Measurements from ENCODE around the gene PCDH9.

The PCDH9 gene

GRCh38 chr13:66745307-66745706 is 484.8 kb downstream of the PCDH9 start:
- Histone ChIP-seq H3K9ac (ENCODE audit: low read depth, low read length, poor library complexity, severe bottlenecking) (no peak overlapping the region), H3K79me2 (ENCODE audit: insufficient read depth, low read length) (no peaks in the 10 kb centered on the region), H3K4me3 (ENCODE audit: low read length, poor library complexity, severe bottlenecking) (no peak overlapping the region), H4K20me1 (ENCODE audit: insufficient read depth, low read length, poor library complexity, severe bottlenecking) (no peaks in the 10 kb centered on the region), H3K36me3 (ENCODE audit: insufficient read depth, low read length) (no peaks in the 10 kb centered on the region), H3K9me2 (replicated peaks; ENCODE audit: low read depth, low read length) (no peaks in the 10 kb centered on the region), H3F3A (ENCODE audit: low read depth) (no peaks in the 10 kb centered on the region), H3K27me3 (ENCODE audit: insufficient read depth, low read length, poor library complexity, severe bottlenecking) (no peaks in the 10 kb centered on the region), H3K4me2 (ENCODE audit: low read depth, low read length, poor library complexity, severe bottlenecking) (no peak overlapping the region), H2AFZ (ENCODE audit: low read length) (no peak overlapping the region), H3K4me1 (ENCODE audit: insufficient read depth, low read length, poor library complexity, severe bottlenecking) (no peaks in the 10 kb centered on the region), H3K9me3 (ENCODE audit: insufficient read depth, low read depth, low read length) (0 out of 2 replicates have a peak, but pooled peaks cover 5% of the 10 kb centered on the region)
- TF ChIP-seq, protein P1, sequence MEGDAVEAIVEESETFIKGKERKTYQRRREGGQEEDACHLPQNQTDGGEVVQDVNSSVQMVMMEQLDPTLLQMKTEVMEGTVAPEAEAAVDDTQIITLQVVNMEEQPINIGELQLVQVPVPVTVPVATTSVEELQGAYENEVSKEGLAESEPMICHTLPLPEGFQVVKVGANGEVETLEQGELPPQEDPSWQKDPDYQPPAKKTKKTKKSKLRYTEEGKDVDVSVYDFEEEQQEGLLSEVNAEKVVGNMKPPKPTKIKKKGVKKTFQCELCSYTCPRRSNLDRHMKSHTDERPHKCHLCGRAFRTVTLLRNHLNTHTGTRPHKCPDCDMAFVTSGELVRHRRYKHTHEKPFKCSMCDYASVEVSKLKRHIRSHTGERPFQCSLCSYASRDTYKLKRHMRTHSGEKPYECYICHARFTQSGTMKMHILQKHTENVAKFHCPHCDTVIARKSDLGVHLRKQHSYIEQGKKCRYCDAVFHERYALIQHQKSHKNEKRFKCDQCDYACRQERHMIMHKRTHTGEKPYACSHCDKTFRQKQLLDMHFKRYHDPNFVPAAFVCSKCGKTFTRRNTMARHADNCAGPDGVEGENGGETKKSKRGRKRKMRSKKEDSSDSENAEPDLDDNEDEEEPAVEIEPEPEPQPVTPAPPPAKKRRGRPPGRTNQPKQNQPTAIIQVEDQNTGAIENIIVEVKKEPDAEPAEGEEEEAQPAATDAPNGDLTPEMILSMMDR (conservative IDR thresholded peaks at IDR 0.05; ENCODE audit: low read length) = no peak

DNA sequence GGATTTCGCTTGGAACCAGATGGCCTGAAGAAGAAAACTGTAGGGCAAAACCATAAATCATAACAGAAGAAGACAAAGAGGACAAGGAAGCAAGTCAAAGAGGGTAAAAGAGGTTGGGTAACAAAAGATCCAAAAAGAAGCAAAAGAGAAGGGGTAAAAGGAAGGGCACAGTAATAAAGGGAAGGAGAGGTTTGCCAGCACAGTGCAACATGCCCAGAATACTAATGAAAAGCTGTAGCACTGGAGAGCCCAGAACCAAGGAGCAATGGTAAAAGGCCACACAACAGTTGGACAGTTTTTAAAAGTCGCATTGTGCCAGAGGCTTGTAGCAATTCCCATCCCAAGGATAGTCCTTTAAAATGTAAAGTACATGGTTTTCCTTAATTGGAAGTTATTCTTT is 506.6 kb downstream of the PCDH9 start:
- TF ChIP-seq, protein P1 (conservative IDR thresholded peaks at IDR 0.05; ENCODE audit: low read length) = no peak
- TF ChIP-seq EZH2phosphoT487 (IDR thresholded peaks at IDR 0.05; ENCODE audit: borderline replicate concordance) = no peak
- no peak overlapping the region for H2AFZ ChIP-seq (ENCODE audit: low read length)
- H3K27me3 ChIP-seq (ENCODE audit: insufficient read depth, low read length, poor library complexity, severe bottlenecking) = no peaks in the 10 kb centered on the region
- H3K4me2 ChIP-seq (ENCODE audit: low read depth, low read length, poor library complexity, severe bottlenecking) = no peak overlapping the region
- H4K20me1 ChIP-seq (ENCODE audit: insufficient read depth, low read length, poor library complexity, severe bottlenecking) = no peaks in the 10 kb centered on the region
- no peaks in the 10 kb centered on the region for H3K79me2 ChIP-seq (ENCODE audit: insufficient read depth, low read length)
- 0 out of 2 replicates have a peak, but pooled peaks cover 2% of the 10 kb centered on the region for H3K9me3 ChIP-seq (ENCODE audit: insufficient read depth, low read depth, low read length)
- H3K9me2 ChIP-seq (replicated peaks; ENCODE audit: low read depth, low read length) = no peaks in the 10 kb centered on the region
- no peaks in the 10 kb centered on the region for H3F3A ChIP-seq (ENCODE audit: low read depth)
- no peaks in the 10 kb centered on the region for H3K4me1 ChIP-seq (ENCODE audit: insufficient read depth, low read length, poor library complexity, severe bottlenecking)
- H3K9ac ChIP-seq (ENCODE audit: low read depth, low read length, poor library complexity, severe bottlenecking) = no peak overlapping the region
- H3K4me3 ChIP-seq (ENCODE audit: low read length, poor library complexity, severe bottlenecking) = no peak overlapping the region
- H3K36me3 ChIP-seq (ENCODE audit: insufficient read depth, low read length) = no peaks in the 10 kb centered on the region

GRCh38 chr13:66716538-66716937 is 513.6 kb downstream of the PCDH9 start:
- no peak overlapping the region for H3K9ac ChIP-seq (ENCODE audit: low read depth, low read length, poor library complexity, severe bottlenecking)

More at GRCh38 chr13:66716538-66716937, 513.6 kb downstream of the PCDH9 start:
- H2AFZ ChIP-seq (ENCODE audit: low read length) = no peak overlapping the region
- TF ChIP-seq EZH2phosphoT487 (IDR thresholded peaks at IDR 0.05; ENCODE audit: borderline replicate concordance) = no peak
- TF ChIP-seq, protein P1 (conservative IDR thresholded peaks at IDR 0.05; ENCODE audit: low read length) = no peak
- H3F3A ChIP-seq (ENCODE audit: low read depth) = no peaks in the 10 kb centered on the region
- H3K4me1 ChIP-seq (ENCODE audit: insufficient read depth, low read length, poor library complexity, severe bottlenecking) = no peaks in the 10 kb centered on the region
- no peak overlapping the region for H3K4me2 ChIP-seq (ENCODE audit: low read depth, low read length, poor library complexity, severe bottlenecking)
- no peaks in the 10 kb centered on the region for H3K9me3 ChIP-seq (ENCODE audit: insufficient read depth, low read depth, low read length)
- H4K20me1 ChIP-seq (ENCODE audit: insufficient read depth, low read length, poor library complexity, severe bottlenecking) = no peaks in the 10 kb centered on the region
- no peaks in the 10 kb centered on the region for H3K27me3 ChIP-seq (ENCODE audit: insufficient read depth, low read length, poor library complexity, severe bottlenecking)
- H3K9me2 ChIP-seq (replicated peaks; ENCODE audit: low read depth, low read length) = no peaks in the 10 kb centered on the region
- H3K36me3 ChIP-seq (ENCODE audit: insufficient read depth, low read length) = no peaks in the 10 kb centered on the region
- no peaks in the 10 kb centered on the region for H3K79me2 ChIP-seq (ENCODE audit: insufficient read depth, low read length)
- no peak overlapping the region for H3K4me3 ChIP-seq (ENCODE audit: low read length, poor library complexity, severe bottlenecking)

Measured in Loucy (cell line).